Measurements from ENCODE around the gene SMIM35.

GRCh38 chr11:117979481-117980211 is 107.1 kb downstream of the SMIM35 start:
- TF ChIP-seq CTCF (IDR thresholded peaks at IDR 0.05; ENCODE audit: insufficient read depth, low read length, poor library complexity, severe bottlenecking) = no peak
- no peak for TF ChIP-seq EZH2phosphoT487 (conservative IDR thresholded peaks at IDR 0.05; ENCODE audit: low read length)

Data from SU-DHL-6 (cell line).